ENCODE measurements around the gene PAAF1. TPM values are rescaled to one million over a fixed set of nuclear protein-coding genes. Genes with fewer than 3 reads are reported as not detected.
"Not testable (repeated sequence)": the region's sequence is repeated elsewhere in the genome, so short reads cannot be mapped to it uniquely, and the experiment has no call there.

The PAAF1 gene
- total RNA-seq, 2 donors from 2014 or later, result 31.3 to 74.3 TPM

- Histone ChIP-seq H3K36me3 (ENCODE audit: control insufficient read depth, insufficient read depth, low read length) (peaks cover 34% of the 10 kb centered on the region), H3K27me3 (ENCODE audit: control insufficient read depth, insufficient read depth, low read length, poor library complexity, severe bottlenecking) (no peaks in the 10 kb centered on the region), H3K9ac (ENCODE audit: extremely low read depth, low read length, poor library complexity, severe bottlenecking) (peak overlapping the region; percentile 92), H3K9me3 (ENCODE audit: control insufficient read depth, low read length) (no peaks in the 10 kb centered on the region), H3K27ac (ENCODE audit: low read depth, low read length) (peak overlapping the region; percentile 88), H3K4me3 (ENCODE audit: low read length) (peak overlapping the region; percentile 96), H3K4me1 (ENCODE audit: control insufficient read depth, insufficient read depth, low read length) (no peaks in the 10 kb centered on the region)
- Mint-ChIP-seq H3K27ac (peak overlapping the region; percentile 96), H3K9me3 (no peaks in the 10 kb centered on the region), H3K36me3 (ENCODE audit: low read depth) (peaks cover 44% of the 10 kb centered on the region), H3K4me1 (peaks cover 13% of the 10 kb centered on the region), H3K4me3 (peak overlapping the region; percentile 87), H3K27me3 (ENCODE audit: insufficient read depth) (no peaks in the 10 kb centered on the region)
- DNase-seq, result peak; percentile 61
- 37 to 43% methylated on average over 5 to 8 of the region's 8 CpGs for WGBS, 2 experiments (ENCODE audit: insufficient coverage in 1 of 2, insufficient read length in 1 of 2)
- TF ChIP-seq, protein P1, sequence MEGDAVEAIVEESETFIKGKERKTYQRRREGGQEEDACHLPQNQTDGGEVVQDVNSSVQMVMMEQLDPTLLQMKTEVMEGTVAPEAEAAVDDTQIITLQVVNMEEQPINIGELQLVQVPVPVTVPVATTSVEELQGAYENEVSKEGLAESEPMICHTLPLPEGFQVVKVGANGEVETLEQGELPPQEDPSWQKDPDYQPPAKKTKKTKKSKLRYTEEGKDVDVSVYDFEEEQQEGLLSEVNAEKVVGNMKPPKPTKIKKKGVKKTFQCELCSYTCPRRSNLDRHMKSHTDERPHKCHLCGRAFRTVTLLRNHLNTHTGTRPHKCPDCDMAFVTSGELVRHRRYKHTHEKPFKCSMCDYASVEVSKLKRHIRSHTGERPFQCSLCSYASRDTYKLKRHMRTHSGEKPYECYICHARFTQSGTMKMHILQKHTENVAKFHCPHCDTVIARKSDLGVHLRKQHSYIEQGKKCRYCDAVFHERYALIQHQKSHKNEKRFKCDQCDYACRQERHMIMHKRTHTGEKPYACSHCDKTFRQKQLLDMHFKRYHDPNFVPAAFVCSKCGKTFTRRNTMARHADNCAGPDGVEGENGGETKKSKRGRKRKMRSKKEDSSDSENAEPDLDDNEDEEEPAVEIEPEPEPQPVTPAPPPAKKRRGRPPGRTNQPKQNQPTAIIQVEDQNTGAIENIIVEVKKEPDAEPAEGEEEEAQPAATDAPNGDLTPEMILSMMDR (conservative IDR thresholded peaks at IDR 0.05), result no peak
Measured at GRCh38 chr11:73875840-73876239, 959 bp upstream of the PAAF1 start.

DNA sequence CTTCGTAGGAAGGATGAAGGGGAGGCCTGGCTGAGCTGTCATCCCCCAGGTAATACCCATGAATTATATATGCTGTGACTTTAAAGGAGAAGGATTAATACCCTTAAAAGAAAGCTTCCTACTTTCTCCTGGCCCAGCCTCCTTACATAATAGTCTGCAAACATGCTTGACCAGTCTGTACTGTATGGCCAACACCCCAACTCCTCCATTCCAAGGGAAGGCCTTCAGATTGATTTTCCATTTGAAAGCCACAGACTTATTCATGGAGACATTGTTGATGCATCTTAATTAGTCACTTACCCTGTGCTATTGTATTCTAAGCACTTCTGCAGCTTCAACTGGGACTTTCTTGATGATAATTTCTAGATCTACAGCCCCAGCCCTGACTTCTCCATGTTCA, 2.0 kb downstream of the PAAF1 start:
- Mint-ChIP-seq H3K4me3 (no peak overlapping the region), H3K27ac (peak overlapping the region; percentile 65), H3K9me3 (no peaks in the 10 kb centered on the region), H3K4me1 (peaks cover 13% of the 10 kb centered on the region), H3K27me3 (ENCODE audit: insufficient read depth) (no peaks in the 10 kb centered on the region), H3K36me3 (ENCODE audit: low read depth) (peaks cover 25% of the 10 kb centered on the region)
- Histone ChIP-seq H3K4me1 (ENCODE audit: control insufficient read depth, insufficient read depth, low read length) (no peaks in the 10 kb centered on the region), H3K4me3 (ENCODE audit: low read length) (no peak overlapping the region), H3K9me3 (ENCODE audit: control insufficient read depth, low read length) (no peaks in the 10 kb centered on the region), H3K27ac (ENCODE audit: low read depth, low read length) (no peak overlapping the region), H3K36me3 (ENCODE audit: control insufficient read depth, insufficient read depth, low read length) (peaks cover 19% of the 10 kb centered on the region), H3K9ac (ENCODE audit: extremely low read depth, low read length, poor library complexity, severe bottlenecking) (no peak overlapping the region), H3K27me3 (ENCODE audit: control insufficient read depth, insufficient read depth, low read length, poor library complexity, severe bottlenecking) (no peaks in the 10 kb centered on the region)
- no peak for DNase-seq
- 100% methylated on average over 1 of the region's 1 CpG; no CpG with 5 or more reads in 1 of the 2 experiments for WGBS, 2 experiments (ENCODE audit: insufficient coverage in 1 of 2, insufficient read length in 1 of 2)
- TF ChIP-seq, protein P1 (conservative IDR thresholded peaks at IDR 0.05), result no peak

DNA sequence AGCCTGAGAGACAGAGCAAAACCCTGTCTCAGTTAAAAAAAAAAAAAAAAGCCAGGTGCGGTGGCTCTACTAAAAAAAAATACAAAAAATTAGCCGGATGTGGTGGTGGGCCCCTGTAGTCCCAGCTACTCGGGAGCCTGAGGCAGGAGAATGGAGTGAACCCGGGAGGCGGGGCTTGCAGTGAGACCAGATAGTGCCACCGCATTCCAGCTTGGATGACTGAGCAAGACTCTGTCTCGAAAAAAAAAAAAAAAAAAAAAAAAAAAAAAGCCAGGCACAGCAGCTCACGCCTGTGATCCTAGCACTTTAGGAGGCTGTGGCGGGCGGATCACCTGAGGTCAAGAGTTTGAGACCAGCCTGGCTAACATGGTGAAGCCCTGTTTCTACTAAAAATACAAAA, 3.6 kb downstream of the PAAF1 start:
- not testable (repeated sequence) for H3K4me1 Mint-ChIP-seq; H3K36me3 ChIP-seq (ENCODE audit: control insufficient read depth, insufficient read depth, low read length); H3K9me3 ChIP-seq (ENCODE audit: control insufficient read depth, low read length); H3K4me3 ChIP-seq (ENCODE audit: low read length); H3K27me3 ChIP-seq (ENCODE audit: control insufficient read depth, insufficient read depth, low read length, poor library complexity, severe bottlenecking); H3K4me1 ChIP-seq (ENCODE audit: control insufficient read depth, insufficient read depth, low read length); H3K27me3 Mint-ChIP-seq (ENCODE audit: insufficient read depth); H3K9ac ChIP-seq (ENCODE audit: extremely low read depth, low read length, poor library complexity, severe bottlenecking); H3K9me3 Mint-ChIP-seq; H3K27ac ChIP-seq (ENCODE audit: low read depth, low read length); H3K4me3 Mint-ChIP-seq
- DNase-seq, result peak; percentile 80
- H3K27ac Mint-ChIP-seq, result peak overlapping the region; percentile 39
- H3K36me3 Mint-ChIP-seq (ENCODE audit: low read depth), result peaks cover 20% of the 10 kb centered on the region
- 93 to 95% methylated on average over 3 to 10 of the region's 10 CpGs for WGBS, 2 experiments (ENCODE audit: insufficient coverage in 1 of 2, insufficient read length in 1 of 2)

DNA sequence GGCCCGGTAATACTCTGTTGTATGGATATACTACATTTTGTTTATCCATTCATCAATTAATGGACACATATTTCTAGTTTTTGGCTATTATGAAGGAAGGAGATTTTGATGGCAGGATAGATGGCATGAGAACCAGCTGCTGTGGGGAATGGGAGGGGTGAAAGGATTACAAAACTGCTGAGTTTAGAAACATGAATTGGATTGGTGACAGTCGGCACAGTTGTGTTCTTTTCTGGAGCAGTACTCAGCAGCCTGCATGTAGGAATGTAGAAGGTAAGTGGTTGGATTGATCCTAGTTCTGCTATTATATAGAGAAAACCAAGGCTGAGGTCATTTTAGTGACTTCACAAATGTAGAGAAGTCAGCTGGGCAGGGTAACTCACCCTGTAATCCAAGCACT, 7.1 kb downstream of the PAAF1 start:
- H3K27ac Mint-ChIP-seq, result no peak overlapping the region
- WGBS, 2 experiments (ENCODE audit: insufficient coverage in 1 of 2, insufficient read length in 1 of 2), result 100% methylated on average over 1 of the region's 2 CpGs
- H3K27me3 Mint-ChIP-seq (ENCODE audit: insufficient read depth), result no peaks in the 10 kb centered on the region
- H3K36me3 Mint-ChIP-seq (ENCODE audit: low read depth), result peaks cover 31% of the 10 kb centered on the region
- peaks cover 3% of the 10 kb centered on the region for H3K9me3 Mint-ChIP-seq
- H3K27ac ChIP-seq (ENCODE audit: low read depth, low read length), result no peak overlapping the region
- H3K4me3 ChIP-seq (ENCODE audit: low read length), result no peak overlapping the region
- no peaks in the 10 kb centered on the region for H3K4me1 Mint-ChIP-seq
- no peaks in the 10 kb centered on the region for H3K9me3 ChIP-seq (ENCODE audit: control insufficient read depth, low read length)
- peaks cover 23% of the 10 kb centered on the region for H3K36me3 ChIP-seq (ENCODE audit: control insufficient read depth, insufficient read depth, low read length)
- no peak for DNase-seq
- no peak overlapping the region for H3K9ac ChIP-seq (ENCODE audit: extremely low read depth, low read length, poor library complexity, severe bottlenecking)
- no peak overlapping the region for H3K4me3 Mint-ChIP-seq
- TF ChIP-seq, protein P1 (conservative IDR thresholded peaks at IDR 0.05), result no peak
- H3K27me3 ChIP-seq (ENCODE audit: control insufficient read depth, insufficient read depth, low read length, poor library complexity, severe bottlenecking), result no peaks in the 10 kb centered on the region
- no peaks in the 10 kb centered on the region for H3K4me1 ChIP-seq (ENCODE audit: control insufficient read depth, insufficient read depth, low read length)
